ENCODE results near the gene PAK6.

DNA sequence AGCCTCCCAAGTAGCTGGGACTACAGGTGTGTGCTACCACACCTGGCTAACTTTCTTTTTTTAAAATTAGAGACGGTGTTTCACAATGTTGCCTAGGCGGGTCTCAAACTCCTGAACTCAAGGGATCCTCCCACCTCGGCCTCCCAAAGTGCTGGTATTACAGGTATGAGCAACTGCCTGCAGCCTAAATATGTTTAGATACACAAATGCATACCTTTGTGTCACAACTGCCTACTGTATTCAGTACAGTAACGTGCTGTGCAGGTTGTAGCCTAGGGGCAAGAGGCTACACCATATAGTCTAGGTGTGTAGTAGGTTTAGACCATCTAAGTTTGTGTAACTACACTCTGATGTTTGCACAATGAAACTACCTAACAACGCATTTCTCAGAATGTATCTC is 9.5 kb upstream of the PAK6 start:
- TF ChIP-seq, protein P1, sequence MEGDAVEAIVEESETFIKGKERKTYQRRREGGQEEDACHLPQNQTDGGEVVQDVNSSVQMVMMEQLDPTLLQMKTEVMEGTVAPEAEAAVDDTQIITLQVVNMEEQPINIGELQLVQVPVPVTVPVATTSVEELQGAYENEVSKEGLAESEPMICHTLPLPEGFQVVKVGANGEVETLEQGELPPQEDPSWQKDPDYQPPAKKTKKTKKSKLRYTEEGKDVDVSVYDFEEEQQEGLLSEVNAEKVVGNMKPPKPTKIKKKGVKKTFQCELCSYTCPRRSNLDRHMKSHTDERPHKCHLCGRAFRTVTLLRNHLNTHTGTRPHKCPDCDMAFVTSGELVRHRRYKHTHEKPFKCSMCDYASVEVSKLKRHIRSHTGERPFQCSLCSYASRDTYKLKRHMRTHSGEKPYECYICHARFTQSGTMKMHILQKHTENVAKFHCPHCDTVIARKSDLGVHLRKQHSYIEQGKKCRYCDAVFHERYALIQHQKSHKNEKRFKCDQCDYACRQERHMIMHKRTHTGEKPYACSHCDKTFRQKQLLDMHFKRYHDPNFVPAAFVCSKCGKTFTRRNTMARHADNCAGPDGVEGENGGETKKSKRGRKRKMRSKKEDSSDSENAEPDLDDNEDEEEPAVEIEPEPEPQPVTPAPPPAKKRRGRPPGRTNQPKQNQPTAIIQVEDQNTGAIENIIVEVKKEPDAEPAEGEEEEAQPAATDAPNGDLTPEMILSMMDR (IDR thresholded peaks at IDR 0.05): no peak
- TF ChIP-seq POLR2AphosphoS5 (IDR thresholded peaks at IDR 0.05) (no peak), EP300 (IDR thresholded peaks at IDR 0.05) (no peak)

Data from gastroesophageal sphincter (tissue), 3 donors.